Measurements from ENCODE around the gene CARD9.
A peak's percentile ranks its signal among the peaks of the same experiment; 100 is the strongest.

Gene CARD9

DNA sequence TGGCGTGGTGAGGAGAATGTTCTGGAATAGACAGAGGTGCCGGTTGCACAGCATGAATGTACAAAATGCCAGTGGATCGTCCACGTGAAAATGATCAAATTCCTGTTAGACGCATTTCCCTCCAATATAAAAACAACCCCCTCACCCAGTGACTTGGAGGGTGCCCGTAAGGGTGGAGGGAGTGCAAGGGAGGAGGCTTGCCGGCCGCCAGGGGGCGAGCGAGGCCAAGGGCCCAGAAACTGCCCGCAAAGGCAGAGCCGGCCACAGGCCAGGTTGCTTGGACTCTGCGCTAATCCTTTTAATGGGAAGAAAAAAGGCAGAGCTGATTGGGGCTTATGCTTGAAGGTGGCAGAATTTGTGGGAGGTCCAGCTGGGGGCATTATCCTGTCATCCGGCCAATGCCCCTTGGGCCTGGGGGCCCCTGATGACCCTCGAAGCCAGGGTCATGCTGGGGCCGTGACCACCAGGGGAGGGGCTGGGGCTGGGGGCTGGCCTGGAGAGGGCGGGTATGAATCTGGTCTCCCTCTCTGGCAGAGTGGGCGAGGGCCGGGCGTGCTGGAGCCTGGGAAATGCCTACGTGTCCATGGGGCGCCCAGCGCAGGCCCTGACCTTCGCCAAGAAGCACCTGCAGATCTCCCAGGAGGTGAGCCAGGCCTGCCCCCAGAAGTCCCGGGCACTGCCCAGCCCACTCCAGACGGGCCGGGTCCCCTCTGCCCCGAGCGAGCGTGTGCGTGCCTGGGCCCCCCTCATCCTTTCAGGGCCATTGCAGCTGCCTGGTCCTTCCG, 34.1 kb downstream of the CARD9 start:
- H3K27me3 ChIP-seq (replicated peaks; ENCODE audit: control insufficient read depth, insufficient read depth, low read length) = no peaks in the 10 kb centered on the region; the same call in 1 of the 2 replicates
- no peak overlapping the region for H3K4me3 ChIP-seq (replicated peaks; ENCODE audit: low read depth, low read length)
- H3K36me3 ChIP-seq (ENCODE audit: control insufficient read depth, insufficient read depth, low read length) = no peaks in the 10 kb centered on the region
- peak; percentile 57 for DNase-seq (ENCODE audit: extremely low read depth, insufficient read length)
- TF ChIP-seq, protein P1, sequence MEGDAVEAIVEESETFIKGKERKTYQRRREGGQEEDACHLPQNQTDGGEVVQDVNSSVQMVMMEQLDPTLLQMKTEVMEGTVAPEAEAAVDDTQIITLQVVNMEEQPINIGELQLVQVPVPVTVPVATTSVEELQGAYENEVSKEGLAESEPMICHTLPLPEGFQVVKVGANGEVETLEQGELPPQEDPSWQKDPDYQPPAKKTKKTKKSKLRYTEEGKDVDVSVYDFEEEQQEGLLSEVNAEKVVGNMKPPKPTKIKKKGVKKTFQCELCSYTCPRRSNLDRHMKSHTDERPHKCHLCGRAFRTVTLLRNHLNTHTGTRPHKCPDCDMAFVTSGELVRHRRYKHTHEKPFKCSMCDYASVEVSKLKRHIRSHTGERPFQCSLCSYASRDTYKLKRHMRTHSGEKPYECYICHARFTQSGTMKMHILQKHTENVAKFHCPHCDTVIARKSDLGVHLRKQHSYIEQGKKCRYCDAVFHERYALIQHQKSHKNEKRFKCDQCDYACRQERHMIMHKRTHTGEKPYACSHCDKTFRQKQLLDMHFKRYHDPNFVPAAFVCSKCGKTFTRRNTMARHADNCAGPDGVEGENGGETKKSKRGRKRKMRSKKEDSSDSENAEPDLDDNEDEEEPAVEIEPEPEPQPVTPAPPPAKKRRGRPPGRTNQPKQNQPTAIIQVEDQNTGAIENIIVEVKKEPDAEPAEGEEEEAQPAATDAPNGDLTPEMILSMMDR (IDR thresholded peaks at IDR 0.05; ENCODE audit: insufficient read depth, low read length, poor library complexity, severe bottlenecking) = peak; percentile 99

DNA sequence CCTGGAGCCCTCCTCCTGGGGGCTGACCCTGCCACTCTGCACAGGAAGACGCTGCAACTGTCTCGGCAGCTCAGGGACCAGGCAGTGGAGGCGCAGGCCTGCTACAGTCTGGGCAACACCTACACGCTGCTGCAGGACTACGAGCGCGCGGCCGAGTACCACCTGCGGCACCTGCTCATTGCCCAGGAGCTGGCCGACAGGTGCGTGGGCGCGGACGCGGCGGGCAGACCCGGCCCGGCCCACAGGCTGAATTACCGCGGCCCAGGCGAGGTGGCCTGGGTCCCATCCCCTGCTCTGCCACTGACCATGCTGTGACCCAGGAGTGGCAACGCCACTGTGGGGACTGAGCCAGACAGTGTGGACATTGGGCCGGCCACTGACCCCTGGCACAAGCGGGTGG, 35.0 kb downstream of the CARD9 start:
- H3K27me3 ChIP-seq (replicated peaks; ENCODE audit: control insufficient read depth, insufficient read depth, low read length) = no peaks in the 10 kb centered on the region; the same call in 1 of the 2 replicates
- TF ChIP-seq, protein P1 (IDR thresholded peaks at IDR 0.05; ENCODE audit: insufficient read depth, low read length, poor library complexity, severe bottlenecking) = no peak
- H3K4me3 ChIP-seq (replicated peaks; ENCODE audit: low read depth, low read length) = no peak overlapping the region
- DNase-seq (ENCODE audit: extremely low read depth, insufficient read length) = no peak
- H3K36me3 ChIP-seq (ENCODE audit: control insufficient read depth, insufficient read depth, low read length) = no peaks in the 10 kb centered on the region

DNA sequence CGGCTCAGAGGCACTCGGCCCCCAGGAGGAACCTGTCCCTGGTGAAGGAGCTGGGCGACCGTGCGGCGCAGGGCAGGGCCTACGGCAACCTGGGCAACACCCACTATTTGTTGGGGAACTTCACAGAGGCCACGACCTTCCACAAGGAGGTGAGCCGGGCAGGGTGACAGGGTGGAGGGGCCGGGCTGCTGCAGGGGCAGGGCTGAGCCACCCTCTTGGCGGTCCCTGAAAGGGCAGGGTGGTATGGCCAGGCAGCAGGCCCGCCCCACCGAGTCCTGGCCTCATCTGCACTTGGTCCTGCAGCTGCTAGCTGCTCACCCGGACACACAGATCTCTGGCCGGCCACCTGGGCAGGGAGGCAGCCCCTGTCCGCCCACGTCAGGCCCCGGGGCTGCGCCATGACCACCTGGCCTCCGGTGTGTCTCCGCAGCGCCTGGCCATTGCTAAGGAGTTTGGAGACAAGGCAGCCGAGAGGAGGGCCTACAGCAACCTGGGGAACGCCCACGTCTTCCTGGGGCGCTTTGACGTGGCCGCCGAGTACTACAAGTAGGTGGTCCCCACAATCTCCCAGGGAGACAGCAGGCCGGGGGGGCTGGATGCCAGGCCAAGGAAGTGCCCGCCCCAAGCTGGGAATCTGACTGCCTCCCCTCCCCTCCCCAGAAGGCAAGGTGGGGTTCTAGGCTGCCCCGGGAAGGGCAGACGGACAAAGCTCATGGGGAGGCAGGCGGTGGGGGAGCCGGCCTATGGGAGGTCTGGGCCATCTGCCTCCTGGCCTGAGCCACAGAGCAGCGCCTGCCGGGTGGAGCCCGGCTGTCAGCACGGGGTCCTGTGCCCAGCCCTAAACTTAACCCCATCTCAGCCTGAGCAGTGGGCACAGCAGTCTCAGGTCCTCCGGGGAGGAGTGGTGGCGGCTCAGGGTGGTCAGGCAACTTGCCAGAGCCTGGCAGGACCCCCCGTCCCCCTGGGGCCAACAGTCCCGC, 35.8 kb downstream of the CARD9 start:
- H3K27me3 ChIP-seq (replicated peaks; ENCODE audit: control insufficient read depth, insufficient read depth, low read length) = no peaks in the 10 kb centered on the region; the same call in 1 of the 2 replicates
- TF ChIP-seq, protein P1 (IDR thresholded peaks at IDR 0.05; ENCODE audit: insufficient read depth, low read length, poor library complexity, severe bottlenecking) = no peak
- no peaks in the 10 kb centered on the region for H3K36me3 ChIP-seq (ENCODE audit: control insufficient read depth, insufficient read depth, low read length)
- no peak for DNase-seq (ENCODE audit: extremely low read depth, insufficient read length)
- no peak overlapping the region for H3K4me3 ChIP-seq (replicated peaks; ENCODE audit: low read depth, low read length)

DNA sequence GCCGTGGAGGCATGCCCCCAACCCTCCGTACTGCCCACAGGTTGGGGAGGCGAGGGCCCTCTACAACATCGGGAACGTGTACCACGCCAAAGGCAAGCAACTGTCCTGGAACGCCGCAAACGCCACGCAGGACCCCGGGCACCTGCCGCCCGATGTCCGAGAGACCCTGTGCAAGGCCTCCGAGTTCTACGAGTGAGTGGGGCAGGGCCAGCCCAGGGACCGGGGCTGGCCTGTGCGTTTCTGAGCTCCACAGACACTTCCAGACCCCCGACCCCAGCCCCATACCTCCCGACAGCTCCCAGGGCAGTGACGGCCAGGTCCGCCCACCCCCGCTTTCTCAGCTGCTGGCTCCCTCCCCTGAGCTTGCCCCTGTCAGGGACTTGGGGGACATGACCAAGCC, 36.6 kb downstream of the CARD9 start:
- TF ChIP-seq, protein P1 (IDR thresholded peaks at IDR 0.05; ENCODE audit: insufficient read depth, low read length, poor library complexity, severe bottlenecking) = no peak
- H3K36me3 ChIP-seq (ENCODE audit: control insufficient read depth, insufficient read depth, low read length) = no peaks in the 10 kb centered on the region
- H3K4me3 ChIP-seq (replicated peaks; ENCODE audit: low read depth, low read length) = no peak overlapping the region
- H3K27me3 ChIP-seq (replicated peaks; ENCODE audit: control insufficient read depth, insufficient read depth, low read length) = no peaks in the 10 kb centered on the region; the same call in 1 of the 2 replicates
- no peak for DNase-seq (ENCODE audit: extremely low read depth, insufficient read length)

DNA sequence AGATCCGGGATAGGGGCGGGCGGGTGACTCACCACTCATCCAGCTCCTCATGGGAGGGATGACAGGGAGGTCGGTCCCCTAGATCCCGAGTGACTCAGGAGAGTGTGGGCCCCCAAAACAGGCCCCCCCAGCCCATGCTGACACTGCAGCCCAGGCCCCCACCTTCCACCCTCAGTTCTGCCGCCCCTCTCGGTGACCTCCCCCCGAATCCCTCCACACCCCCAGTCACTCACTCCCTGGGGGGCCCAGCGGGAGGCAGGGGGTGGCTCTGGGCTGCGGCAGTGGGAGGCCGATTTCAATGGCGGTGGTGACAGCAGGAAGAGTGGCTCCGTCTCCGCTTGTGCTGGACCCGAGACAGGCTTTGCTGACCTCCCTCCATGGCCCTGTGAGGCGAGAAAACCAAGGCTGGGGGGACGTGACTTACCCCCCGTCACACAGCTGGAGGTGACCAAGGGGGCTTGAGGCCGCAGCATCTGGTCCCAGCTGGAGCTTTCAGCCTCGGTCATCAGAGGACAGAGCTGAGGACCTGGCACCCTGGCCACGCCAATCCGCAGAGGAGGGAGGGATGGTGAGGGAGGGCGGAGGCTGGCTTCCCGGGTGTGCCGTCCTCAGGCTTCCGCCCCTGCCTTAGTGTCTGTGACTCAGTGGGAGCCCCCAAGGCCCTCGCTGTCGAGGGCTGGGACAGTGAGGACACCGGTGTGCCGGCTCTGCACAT, 37.2 kb downstream of the CARD9 start:
- H3K36me3 ChIP-seq (ENCODE audit: control insufficient read depth, insufficient read depth, low read length) = no peaks in the 10 kb centered on the region
- H3K4me3 ChIP-seq (replicated peaks; ENCODE audit: low read depth, low read length) = no peak overlapping the region
- DNase-seq (ENCODE audit: extremely low read depth, insufficient read length) = no peak
- H3K27me3 ChIP-seq (replicated peaks; ENCODE audit: control insufficient read depth, insufficient read depth, low read length) = no peaks in the 10 kb centered on the region; the same call in 1 of the 2 replicates
- TF ChIP-seq, protein P1 (IDR thresholded peaks at IDR 0.05; ENCODE audit: insufficient read depth, low read length, poor library complexity, severe bottlenecking) = no peak
